GM12872 (cell line): ENCODE data around the gene GGPS1.
A peak's percentile ranks its signal among the peaks of the same experiment; 100 is the strongest.

Source experiments
- CTCF ChIP-seq: IDR thresholded peaks from 3 replicates; pipeline ENCODE4 v1.5.1; 2011; ENCODE audit warnings: low read depth, mild to moderate bottlenecking, low read length, moderate library complexity; ENCODE audit not compliant: insufficient read depth

Gene GGPS1

DNA sequence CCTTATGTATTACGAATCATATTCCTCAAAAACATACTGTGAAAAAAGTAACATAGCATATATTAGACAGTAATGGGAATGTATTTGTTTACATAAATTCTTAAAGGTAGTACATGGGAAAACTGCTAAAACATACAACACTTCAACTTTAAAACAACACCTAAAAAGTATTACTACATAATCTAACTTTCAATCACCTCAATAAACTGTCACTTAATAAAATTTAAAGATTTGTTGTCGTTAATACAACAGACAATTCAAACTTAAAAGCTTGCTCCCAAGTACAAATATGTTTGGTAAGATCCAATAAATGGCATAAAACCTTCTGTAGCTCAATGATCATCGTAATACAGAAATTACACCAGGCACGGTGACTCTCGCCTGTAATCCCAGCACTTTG, 4.1 kb upstream of the GGPS1 start:
- TF ChIP-seq CTCF = no peak

- no peak for TF ChIP-seq CTCF
Observed at GRCh38 chr1:235325139-235325538, 3.2 kb upstream of the GGPS1 start.

DNA sequence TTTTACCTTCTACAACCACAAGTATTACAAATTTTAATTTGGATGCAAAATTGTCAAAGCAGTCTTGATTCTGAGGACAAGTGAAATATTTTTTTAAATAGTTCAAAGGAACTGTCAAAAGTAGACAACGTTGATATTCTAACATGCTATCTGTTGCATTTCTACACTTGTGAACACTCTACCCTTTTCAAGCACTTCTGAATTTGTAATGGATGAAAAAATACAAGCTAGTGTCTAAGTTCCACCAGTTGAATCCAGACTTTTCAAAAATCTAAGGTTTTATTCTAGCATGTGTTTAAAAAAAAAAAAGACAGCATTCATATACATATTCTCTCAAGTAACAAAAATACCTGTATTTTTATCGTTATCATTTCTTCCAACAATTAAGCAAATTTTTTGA, 2.5 kb upstream of the GGPS1 start:
- no peak for TF ChIP-seq CTCF

DNA sequence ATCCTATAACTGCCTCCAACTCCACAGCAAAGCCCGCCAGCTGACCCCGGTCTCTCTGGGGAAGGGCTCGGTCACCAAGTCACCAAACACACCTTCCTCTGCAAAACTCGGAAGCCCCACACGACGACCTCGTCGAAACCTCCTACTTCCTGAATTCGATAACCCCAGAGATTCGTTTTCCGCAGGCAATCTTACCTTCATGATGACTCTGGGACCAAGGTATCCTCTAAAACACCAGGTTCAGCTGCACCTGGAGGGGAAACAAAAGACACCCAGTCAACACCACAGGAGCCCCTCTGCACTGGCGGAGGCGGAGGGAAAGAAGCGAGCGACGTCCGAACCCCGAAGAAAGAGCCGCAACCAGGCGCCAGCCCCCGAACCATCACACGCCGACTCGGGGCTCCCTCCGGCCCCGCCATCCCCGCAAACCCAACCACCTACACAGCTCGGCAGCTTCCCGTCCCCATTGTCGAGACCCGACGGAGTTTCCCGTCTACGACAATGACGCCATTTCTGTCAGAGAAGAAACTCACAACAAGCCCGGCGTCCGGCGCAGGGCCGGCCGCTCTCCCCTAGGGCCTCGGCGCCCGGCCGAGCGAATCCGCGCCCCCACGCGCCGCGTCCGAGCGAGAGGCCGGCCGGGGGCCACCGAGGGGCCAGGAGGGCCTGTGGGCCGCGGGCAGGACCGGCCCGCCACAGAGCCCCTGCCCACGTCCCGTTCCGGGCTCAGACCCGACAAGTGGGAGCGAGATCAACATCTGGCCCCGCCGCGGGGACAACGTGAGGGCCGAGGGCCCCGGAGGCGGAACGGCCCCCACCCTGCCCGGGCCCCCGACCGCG, 1.4 kb upstream of the GGPS1 start:
- no peak for TF ChIP-seq CTCF

DNA sequence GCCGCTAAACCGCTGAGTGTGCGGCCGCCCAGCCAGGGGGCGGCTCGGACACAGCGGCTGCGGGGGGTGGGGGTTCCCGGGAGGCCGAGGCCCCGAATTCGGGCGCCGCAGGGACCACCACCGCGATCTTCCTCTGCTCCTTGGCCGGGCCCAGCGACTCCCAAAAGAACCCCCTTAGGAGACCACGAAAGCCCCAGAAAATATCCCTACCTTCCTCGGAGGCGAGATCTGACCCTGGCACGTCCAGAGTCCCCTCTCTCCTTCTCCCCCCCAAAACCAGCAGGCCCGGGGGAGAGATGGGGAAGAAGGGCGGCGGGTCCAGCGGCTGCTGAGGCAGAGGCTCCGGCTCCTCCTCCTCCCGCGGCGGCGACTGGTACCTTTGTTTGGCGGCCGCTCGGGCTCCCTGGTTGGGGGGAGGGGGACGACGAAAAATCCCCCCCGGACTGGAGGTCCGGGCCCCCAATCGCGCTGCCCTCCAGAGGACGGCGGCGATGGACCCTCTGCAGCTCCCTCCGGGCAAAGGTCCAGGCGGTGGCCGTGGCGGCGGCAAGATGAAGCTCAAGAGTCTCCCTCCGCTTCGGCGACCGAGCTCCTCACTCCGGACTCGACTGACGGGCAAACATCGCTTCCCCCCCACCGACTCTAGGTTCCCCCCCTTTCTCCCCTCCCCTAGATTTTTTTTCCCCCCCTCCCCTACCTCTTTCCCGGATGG, 655 bp upstream of the GGPS1 start, which contains the start of gene ARID4B:
Gene ARID4B (minus strand): TSS at position 621 of the 712 bp plus-strand sequence. CDS start 1,260 bp downstream, outside the sequence.
- TF ChIP-seq CTCF = no peak

DNA sequence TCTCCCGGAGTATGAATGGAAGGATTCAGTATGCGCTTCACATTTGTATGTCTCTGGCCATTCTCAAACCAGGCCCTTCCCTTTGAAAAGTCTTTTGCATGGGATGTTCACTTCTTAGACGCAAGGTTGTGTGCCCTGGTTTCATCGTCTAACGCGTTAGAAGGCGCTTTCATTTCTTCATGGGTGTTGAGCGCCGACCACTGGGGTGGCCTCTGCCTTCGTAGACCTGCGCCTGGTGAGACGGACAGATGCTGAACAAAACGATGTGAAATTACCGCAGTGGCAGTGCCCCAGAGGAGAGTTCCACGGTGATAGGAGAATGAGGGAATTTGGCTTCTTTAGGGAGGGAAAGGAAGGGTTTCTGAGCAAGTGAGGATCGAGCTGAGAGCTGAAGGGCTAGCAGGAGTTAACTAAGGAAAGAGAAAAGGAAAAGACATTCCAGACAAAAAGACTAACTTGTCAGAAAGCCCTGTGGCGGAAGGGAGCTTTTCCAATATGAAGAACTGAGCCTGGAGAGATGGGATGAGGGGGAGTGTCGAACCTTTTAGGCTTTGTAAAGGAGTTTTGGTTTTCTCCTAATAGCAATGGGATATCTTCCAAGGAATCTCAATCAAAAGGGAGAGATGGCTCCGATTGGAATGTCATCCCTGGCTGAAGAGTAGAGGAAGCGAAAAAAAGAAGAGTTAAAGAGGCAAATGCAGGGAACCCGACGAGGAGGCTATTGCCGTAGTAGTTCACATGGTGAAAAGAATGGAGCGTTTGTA, 951 bp downstream of the GGPS1 start:
- TF ChIP-seq CTCF = peak; percentile 23; the same call in 1 of the 3 replicates

DNA sequence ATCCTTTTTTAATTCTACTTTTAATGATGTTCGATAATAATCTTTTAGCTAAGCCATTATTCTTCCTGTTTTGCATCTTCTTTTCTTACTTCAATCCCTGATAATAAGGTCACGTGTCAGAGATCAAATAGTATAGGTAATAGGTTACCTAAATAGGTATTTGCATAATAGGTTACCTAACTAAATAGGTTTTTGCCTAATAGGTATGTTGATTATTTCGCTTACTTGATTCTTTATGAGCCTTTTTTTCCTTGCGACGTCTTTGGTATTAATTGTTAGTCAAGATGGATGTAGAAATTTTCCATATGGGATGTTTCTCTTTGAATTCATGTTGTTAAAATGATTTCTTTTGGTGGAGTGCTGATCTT, 2.5 kb downstream of the GGPS1 start:
- no peak for TF ChIP-seq CTCF
